GM18907 (cell line): Measurements from ENCODE around the gene UNK.
"Not testable (repeated sequence)": the region's sequence is repeated elsewhere in the genome, so short reads cannot be mapped to it uniquely, and the experiment has no call there.

Source experiments
- ATAC-seq: cut with Tn5 transposase; IDR thresholded peaks from one replicate; pipeline ENCODE4 v1.9.1; 2021; ENCODE audit warnings: mild to moderate bottlenecking, moderate library complexity; ENCODE audit not compliant: unreplicated experiment

The UNK gene

DNA sequence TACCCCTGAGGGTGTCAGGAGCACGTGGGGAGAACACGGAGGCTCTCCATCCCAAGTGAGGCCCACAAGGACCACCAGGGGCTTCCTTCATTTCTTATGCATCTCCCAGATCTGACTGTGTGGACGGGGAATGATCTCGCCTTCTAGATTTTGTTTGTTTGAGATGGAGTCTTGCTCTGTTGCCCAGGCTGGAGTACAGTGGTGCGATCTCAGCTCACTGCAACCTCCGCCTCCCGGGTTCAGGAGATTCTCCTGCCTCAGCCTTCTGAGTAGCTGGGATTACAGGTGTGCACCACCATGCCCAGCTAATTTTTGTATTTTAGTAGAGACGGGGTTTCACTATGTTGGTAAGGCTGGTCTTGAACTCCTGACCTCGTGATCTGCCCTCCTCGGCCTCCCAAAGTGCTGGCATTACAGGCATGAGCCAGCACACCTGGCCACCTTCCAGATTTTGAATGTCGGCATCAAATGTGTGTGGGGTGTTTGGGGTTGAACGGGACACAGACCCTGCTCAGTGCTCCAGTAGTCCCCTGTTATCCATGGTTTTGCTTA, 84.2 kb downstream of the UNK start:
- ATAC-seq, result not testable (repeated sequence)

GRCh38 chr17:75869282-75870141, 84.9 kb downstream of the UNK start:
- ATAC-seq, result no peak

DNA sequence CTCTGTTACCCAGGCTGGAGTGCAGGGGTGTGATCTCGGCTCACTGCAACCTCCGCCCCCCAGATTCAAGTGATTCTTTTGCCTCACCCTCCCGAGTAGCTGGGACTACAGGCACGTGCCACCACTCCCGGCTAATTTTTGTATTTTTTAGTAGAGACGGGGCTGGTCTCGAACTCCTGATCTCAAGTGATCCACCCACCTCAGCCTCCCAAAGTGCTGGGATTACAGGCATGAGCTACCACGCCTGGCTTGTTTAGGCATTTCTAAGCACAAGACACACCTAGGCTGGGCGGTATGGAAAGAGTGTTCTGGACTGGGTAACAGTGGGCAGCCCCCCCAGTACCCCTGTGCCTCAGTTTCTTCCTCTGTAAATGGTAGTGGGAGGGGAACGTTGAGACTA, 85.6 kb downstream of the UNK start:
- ATAC-seq, result not testable (repeated sequence)

DNA sequence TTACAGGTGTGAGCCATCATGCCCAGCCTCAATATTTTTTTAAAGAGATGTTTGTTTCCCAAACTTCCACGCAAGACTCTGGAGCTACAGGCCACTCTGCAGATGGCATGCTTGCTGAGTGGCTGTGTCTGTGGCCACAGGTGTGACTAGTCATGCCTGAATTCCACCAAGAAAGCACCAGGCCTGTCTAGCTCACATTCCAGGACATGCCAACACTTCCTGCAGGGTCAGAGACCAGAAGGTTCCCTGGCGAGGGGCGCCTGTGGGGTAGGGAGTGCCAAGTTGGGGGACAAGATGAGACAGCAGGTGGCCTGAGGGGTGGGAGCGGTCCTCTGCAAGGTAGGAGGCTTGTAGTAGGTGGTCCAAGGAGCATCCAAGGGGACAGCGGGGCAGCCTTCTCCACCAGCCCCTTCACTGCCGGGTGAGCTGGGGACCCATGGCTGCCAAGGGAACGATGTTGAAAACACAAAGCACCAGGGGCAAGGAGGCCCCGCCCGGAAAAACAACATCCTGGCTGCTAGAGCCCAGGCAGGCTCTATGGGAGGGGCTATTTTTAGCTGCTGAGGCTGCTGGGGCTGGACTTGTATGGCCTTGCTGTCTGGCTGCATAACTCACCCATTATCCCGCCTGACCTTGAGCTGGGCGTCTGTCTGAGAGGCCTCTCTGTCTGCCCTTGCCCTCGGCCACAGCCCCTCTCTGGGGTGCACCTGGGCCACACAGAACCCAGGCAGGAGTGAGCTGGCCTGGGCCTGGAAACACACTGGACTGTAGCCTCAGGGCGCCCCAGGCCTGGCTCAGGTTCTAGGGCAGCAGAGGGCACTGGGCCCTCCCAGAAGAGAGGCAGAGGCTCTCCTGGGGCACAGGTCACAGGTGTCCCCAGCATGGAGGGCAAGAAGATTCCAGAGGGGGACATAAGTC, 88.1 kb downstream of the UNK start:
- no peak for ATAC-seq

- ATAC-seq, result no peak
Measured at GRCh38 chr17:75873587-75874322, 89.1 kb downstream of the UNK start.

DNA sequence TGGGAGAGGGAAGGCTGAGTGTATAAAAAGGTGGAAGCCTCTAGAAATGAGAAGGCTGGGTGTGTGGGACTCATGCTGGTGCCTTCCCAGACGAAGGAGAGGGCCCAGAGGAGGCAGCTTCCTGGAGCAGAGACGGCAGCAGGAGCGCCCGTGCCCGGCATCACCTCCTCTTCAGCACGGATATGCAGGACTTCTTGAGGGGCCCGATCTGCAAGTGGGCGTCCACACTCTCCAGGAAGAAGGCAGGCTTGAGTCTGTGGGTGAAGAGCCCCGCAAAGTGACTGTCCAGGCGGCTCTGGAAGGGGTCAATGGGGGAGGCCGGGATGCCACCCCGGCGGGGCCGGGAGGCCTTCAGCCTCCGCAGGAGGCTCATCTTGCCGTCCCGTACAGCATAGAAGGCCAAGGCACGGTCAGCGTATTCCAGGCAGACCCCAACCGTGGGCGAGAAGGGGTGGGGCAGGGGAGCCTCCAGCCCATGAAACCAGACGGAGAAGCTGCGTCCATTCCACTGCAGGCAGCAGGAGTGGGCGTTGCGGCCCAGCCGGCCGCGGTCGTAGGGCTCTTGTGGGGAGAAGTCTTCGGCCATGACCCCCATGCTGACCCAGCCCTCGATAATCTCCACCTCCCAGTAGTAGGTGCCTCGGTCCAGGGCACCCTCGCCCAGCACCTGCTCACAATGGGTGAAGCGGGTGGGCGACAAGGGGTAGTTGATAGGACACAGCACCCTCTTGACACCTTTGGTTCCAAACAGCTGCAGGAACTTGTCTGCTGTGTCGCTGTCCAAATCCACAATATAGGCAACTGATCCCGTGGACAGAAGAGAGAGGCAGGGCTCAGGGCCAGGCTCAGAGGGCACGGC, 89.9 kb downstream of the UNK start:
- ATAC-seq, result no peak
